Measurements from ENCODE around the gene OGT. TPM values are rescaled to one million over a fixed set of nuclear protein-coding genes. Genes with fewer than 3 reads are reported as not detected.

OGT gene
- polyA plus RNA-seq, 10 donors: 76.1 to 190 (median 110) TPM

DNA sequence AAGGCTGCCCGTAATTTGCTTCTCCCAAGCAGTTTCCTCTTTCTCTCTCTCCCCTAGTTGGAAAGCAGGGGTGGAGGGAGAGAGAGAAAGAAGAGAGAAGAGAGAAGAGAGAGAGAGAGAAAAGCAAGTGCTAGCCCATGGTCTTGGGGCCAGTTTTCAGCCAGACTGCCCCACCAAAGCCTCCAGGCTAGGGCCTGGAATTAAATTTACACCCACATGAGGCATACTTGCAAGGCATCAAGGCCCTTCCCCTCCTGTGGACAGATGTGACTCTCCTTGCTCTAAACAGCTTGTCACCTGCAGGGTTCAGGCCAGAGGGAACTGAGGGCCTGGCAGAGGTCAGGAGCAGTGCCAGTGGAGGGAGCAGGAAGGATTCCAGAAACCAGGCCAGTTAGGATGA lies 87.1 kb downstream of the OGT start:
- DNase-seq: no peak

DNA sequence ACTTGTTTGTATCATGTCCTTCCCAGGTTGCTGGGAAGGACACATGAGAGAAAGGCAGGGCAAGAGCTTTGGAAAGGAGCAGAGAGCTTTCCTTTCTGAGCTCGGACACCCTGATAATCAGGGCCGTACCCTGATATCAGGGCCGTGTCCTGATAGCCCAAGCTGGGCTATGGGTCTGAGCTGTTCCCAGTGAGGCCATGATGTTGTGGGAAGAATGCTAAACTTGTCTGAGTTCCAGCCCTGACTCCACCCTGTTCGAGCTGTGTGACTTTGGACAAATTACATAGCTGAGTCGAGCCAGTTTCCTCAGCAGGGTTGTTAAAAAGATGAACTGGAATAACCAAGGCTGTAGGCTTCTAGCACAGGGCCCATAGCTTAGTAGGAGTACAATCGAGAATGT lies 88.7 kb downstream of the OGT start:
- peak in 1 of 3 donors; percentile 71 for DNase-seq

DNA sequence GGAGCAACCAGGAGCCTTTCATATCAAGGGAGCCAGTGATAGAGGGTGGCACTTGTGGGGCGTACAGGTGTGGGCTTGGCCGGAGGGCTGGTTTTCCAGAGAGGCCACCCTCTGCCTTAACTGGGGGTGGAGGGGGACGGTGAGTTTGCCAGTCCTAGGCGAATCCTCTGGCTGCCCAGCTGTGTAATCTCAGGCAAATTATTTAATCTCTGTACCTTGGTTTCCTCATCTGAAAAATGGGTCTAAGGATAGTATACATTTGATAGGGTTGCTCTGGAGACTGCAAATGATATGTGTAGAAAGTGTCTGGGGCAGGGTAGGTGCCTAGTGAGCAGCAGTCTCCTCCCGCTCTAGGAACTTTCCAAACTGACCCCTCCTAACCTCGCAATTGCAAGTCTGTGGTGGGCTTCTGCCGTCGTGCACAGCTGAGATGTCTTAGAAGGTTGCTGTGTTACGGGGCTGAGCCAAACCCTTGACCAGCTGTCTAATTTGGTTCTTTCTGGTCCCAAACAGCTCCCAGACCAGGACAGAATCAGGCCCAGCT lies 89.2 kb downstream of the OGT start:
- DNase-seq: no peak

DNA sequence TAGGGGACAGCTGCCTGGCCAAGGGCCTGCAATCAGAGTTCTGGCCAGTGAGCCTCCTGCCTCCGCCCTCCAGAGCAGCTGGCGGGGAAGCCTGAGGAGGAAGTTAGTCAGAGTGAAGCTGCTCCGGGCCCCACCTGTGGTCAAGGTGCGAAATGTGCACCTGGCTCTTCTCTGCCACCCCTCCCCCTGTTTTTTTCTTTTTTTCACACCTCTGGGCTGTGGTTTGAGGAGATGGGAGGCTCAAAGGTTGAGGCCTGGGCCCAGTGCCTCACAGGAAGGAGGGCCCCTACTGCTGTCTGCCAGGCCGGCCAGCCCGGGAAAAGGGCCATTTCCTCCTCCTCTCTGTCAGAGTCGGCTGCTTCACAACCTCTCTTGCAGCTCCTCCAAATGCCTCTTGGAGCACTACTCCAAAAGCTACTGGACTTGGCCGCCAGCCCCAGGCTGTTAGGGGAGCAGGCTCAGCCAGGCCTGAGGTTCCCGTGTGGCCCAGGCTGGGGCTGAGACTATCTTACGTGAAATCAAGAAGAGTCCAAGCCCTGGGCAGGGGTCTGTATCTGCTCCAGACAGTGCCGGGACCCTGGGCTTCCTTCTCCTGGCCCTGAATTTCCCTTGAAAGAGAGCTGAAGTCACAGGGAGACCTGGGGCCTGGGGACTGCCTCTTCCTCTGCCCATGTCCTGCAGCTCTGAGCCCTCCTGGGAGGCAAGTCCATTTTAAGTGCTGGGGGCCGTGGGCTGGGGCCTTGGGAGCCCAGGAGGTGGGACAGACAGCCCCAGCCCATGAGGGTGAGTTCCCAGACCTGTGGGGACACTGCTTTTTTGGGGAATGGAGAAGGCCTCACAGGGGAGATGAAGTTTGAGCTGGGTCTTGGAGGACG lies 89.9 kb downstream of the OGT start:
- DNase-seq: peak; percentile 42 to 92 (median 81)

DNA sequence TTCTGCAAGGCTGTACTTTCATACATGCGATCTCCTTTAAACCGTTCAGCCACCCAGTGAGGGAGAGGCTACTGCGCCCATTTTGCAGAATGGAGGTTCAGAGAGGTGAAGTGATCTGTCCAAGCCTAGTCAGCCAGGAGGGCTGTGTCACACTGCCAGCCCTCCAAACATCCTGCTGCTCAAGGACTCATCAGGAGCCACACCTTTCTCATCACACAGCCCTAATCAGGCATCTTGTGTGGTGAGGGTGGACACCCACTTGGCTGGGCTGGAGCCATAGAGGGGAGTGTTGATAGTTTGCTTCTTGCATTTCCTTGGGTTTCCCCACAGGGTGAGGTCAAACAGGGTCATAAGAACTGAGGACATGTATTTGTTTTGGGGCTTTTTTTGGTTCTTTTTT lies 90.8 kb downstream of the OGT start:
- no peak for DNase-seq

DNA sequence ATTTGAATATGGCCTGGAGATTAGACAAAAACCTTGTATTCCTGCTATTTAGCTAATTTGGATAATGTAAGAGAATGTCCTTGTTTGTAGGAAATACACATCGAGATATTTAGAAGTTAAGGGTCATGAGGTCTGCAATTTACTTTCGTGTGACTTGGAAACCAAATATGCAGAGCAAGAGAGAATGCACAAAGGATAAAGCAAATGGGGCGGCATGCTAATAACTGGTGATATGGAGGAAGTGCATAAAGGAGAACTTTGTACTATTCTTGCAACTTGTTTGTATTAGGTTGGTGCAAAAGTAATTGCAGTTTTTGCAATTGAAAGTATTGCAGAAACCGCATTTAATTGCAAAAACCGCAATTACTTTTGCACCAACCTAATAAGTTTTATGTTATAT lies 92.6 kb downstream of the OGT start:
- DNase-seq: no peak

Other genes starting within 250 kb of the OGT start
- gene NONO, start 249.5 kb upstream of the OGT start, polyA plus RNA-seq (ENCODE audit: insufficient read length in 10 of 10): 100 to 1,000 TPM; 280 to 387 (median 316) TPM
- 100 to 1,000 TPM in 7 of 10 donors, 10 to 100 TPM in 3; 75.0 to 135 (median 115) TPM for gene ITGB1BP2, start 231.4 kb upstream of the OGT start, polyA plus RNA-seq (ENCODE audit: insufficient read length in 10 of 10)
- gene TAF1, start 166.7 kb upstream of the OGT start, polyA plus RNA-seq (ENCODE audit: insufficient read length in 10 of 10): 10 to 100 TPM; 16.8 to 35.7 (median 27.2) TPM
- gene GCNA, start 45.3 kb downstream of the OGT start, polyA plus RNA-seq (ENCODE audit: insufficient read length in 10 of 10): 1 to 10 TPM; 1.2 to 3.6 (median 2.0) TPM
- under 1 TPM in 7 of 10 donors, not detected in 3; 0.08 to 0.63 (median 0.15) TPM for gene CXCR3, start 85.4 kb downstream of the OGT start, polyA plus RNA-seq (ENCODE audit: insufficient read length in 10 of 10)
- gene CXorf49, start 185.2 kb downstream of the OGT start, polyA plus RNA-seq (ENCODE audit: insufficient read length in 10 of 10): under 1 TPM in 1 of 10 donors, not detected in 9; 0.19 TPM
- gene CXorf49B, start 230.2 kb downstream of the OGT start, polyA plus RNA-seq (ENCODE audit: insufficient read length in 10 of 10): under 1 TPM in 1 of 10 donors, not detected in 9; 0.19 TPM